ENCODE measurements around the gene FERMT3.
A peak's percentile ranks its signal among the peaks of the same experiment; 100 is the strongest.

FERMT3 gene

DNA sequence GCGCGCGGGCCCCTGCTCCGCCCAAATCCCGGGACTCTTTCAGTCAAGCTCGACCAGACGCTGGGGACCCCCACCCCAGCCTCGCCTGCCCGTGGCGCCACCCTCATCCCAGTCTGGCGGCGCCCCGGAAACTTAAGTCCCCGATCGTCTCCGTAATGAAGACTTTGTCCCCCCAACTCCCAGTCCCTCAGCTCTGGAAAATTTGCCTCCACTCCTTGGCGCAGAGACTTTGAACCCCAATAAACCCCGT lies 45.2 kb downstream of the FERMT3 start:
- H3K36me3 ChIP-seq (ENCODE audit: control insufficient read depth, low read length) = peaks cover 18% of the 10 kb centered on the region
- H3K4me1 ChIP-seq (ENCODE audit: control insufficient read depth, low read length) = peaks cover 42% of the 10 kb centered on the region
- H3K9me3 ChIP-seq (ENCODE audit: control insufficient read depth, insufficient read depth, low read length) = no peaks in the 10 kb centered on the region
- peak overlapping the region; percentile 5; the same call in 1 of the 2 replicates for H3K27ac ChIP-seq (ENCODE audit: low read depth, low read length)
- TF ChIP-seq EZH2phosphoT487 (IDR thresholded peaks at IDR 0.05; ENCODE audit: borderline replicate concordance, low read length) = no peak
- TF ChIP-seq, protein P1, sequence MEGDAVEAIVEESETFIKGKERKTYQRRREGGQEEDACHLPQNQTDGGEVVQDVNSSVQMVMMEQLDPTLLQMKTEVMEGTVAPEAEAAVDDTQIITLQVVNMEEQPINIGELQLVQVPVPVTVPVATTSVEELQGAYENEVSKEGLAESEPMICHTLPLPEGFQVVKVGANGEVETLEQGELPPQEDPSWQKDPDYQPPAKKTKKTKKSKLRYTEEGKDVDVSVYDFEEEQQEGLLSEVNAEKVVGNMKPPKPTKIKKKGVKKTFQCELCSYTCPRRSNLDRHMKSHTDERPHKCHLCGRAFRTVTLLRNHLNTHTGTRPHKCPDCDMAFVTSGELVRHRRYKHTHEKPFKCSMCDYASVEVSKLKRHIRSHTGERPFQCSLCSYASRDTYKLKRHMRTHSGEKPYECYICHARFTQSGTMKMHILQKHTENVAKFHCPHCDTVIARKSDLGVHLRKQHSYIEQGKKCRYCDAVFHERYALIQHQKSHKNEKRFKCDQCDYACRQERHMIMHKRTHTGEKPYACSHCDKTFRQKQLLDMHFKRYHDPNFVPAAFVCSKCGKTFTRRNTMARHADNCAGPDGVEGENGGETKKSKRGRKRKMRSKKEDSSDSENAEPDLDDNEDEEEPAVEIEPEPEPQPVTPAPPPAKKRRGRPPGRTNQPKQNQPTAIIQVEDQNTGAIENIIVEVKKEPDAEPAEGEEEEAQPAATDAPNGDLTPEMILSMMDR (IDR thresholded peaks at IDR 0.05; ENCODE audit: low read depth, low read length, poor library complexity, severe bottlenecking) = no peak
- peaks cover 5% of the 10 kb centered on the region; the same call in 1 of the 2 replicates for H4K20me1 ChIP-seq (ENCODE audit: control insufficient read depth, insufficient read depth, low read depth, low read length)
- peaks cover 16% of the 10 kb centered on the region for H3F3A ChIP-seq (ENCODE audit: control insufficient read depth, insufficient read depth)
- peaks cover 15% of the 10 kb centered on the region for H3K79me2 ChIP-seq (ENCODE audit: control insufficient read depth, low read length)
- H3K4me3 ChIP-seq (ENCODE audit: low read length) = peak overlapping the region; percentile 95
- H3K4me2 ChIP-seq (ENCODE audit: low read length) = peak overlapping the region; percentile 97
- H3K27me3 ChIP-seq (ENCODE audit: control insufficient read depth, low read length) = no peaks in the 10 kb centered on the region
- no peaks in the 10 kb centered on the region for H3K9me2 ChIP-seq (replicated peaks; ENCODE audit: control insufficient read depth, low read length)

DNA sequence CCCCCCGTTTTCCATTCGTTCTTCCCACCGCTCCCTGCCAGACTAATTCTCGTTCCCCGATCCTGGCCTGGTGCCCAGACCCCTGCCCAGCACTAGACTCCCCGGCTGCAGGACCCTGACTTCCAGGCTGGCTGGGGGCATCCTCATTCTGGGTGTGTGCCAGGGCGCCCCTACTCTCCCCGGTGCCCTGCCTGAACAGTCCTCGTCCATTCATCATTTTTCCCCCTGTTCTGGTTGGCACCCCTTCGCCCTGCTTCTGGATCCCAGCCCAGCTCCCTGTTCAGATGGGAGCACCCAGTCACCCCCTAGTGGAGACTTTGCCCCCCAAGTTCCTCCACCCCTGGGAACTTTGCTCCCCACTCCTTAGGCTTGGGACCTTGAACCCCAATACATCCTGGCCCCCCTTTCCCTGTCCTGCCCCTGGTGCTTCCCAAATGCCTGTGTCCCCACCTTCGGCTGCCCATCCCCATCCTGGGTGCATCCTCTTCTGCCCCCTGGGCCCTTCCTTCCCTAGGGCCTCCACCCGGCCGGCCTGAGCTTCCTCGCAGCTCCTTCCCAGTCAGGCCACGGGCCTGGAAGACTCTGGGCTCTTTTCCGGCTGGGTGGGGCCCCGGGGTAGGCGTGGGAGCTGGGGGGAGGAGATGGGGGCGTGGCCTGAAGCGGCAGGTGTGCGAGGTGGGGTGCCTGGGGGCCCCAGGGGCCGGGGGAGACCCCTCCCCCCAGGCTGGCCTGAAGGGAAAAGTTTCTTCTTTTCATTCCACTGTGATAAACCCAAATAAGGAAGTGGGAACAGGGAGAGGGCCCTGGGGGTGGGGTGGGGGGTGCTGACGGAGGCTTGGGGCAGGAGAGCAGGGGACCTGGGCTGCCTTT lies 45.7 kb downstream of the FERMT3 start:
- H3K79me2 ChIP-seq (ENCODE audit: control insufficient read depth, low read length) = peaks cover 15% of the 10 kb centered on the region
- H3K9me2 ChIP-seq (replicated peaks; ENCODE audit: control insufficient read depth, low read length) = no peaks in the 10 kb centered on the region
- H3K27ac ChIP-seq (ENCODE audit: low read depth, low read length) = peak overlapping the region; percentile 5; the same call in 1 of the 2 replicates
- H3K27me3 ChIP-seq (ENCODE audit: control insufficient read depth, low read length) = no peaks in the 10 kb centered on the region
- H4K20me1 ChIP-seq (ENCODE audit: control insufficient read depth, insufficient read depth, low read depth, low read length) = peaks cover 5% of the 10 kb centered on the region; the same call in 1 of the 2 replicates
- peak overlapping the region; percentile 95 for H3K4me3 ChIP-seq (ENCODE audit: low read length)
- no peak for TF ChIP-seq EZH2phosphoT487 (IDR thresholded peaks at IDR 0.05; ENCODE audit: borderline replicate concordance, low read length)
- TF ChIP-seq, protein P1 (IDR thresholded peaks at IDR 0.05; ENCODE audit: low read depth, low read length, poor library complexity, severe bottlenecking) = peak; percentile 76
- peak overlapping the region; percentile 97 for H3K4me2 ChIP-seq (ENCODE audit: low read length)
- H3K4me1 ChIP-seq (ENCODE audit: control insufficient read depth, low read length) = peaks cover 38% of the 10 kb centered on the region
- peaks cover 19% of the 10 kb centered on the region for H3K36me3 ChIP-seq (ENCODE audit: control insufficient read depth, low read length)
- no peaks in the 10 kb centered on the region for H3K9me3 ChIP-seq (ENCODE audit: control insufficient read depth, insufficient read depth, low read length)
- peaks cover 16% of the 10 kb centered on the region for H3F3A ChIP-seq (ENCODE audit: control insufficient read depth, insufficient read depth)

DNA sequence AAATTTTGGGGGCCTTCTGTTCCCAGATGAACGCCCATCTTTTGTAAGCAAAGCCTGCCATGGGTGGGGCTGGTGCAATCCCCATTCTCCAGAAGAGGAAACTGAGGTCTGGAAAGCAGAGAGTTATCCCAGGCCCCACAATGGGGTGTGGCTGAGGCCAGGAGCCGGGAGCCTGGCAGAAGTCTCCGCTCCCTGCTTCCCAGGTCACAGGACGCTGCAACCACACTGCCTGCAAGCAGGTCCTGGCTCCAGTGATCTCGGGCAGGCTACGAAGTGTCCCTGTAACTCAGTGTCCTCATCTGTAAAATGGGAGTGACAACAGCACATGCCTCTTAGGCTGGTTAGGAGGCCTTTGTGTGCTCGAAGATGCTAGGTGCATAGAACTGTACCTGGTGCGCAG lies 46.5 kb downstream of the FERMT3 start:
- Histone ChIP-seq H3K27me3 (ENCODE audit: control insufficient read depth, low read length) (no peaks in the 10 kb centered on the region), H3F3A (ENCODE audit: control insufficient read depth, insufficient read depth) (peaks cover 9% of the 10 kb centered on the region), H3K9me2 (replicated peaks; ENCODE audit: control insufficient read depth, low read length) (no peaks in the 10 kb centered on the region), H3K4me2 (ENCODE audit: low read length) (peak overlapping the region; percentile 97; the same call in 1 of the 2 replicates), H4K20me1 (ENCODE audit: control insufficient read depth, insufficient read depth, low read depth, low read length) (peaks cover 5% of the 10 kb centered on the region; the same call in 1 of the 2 replicates), H3K4me3 (ENCODE audit: low read length) (no peak overlapping the region; the same call in 1 of the 2 replicates), H3K4me1 (ENCODE audit: control insufficient read depth, low read length) (peaks cover 30% of the 10 kb centered on the region), H3K36me3 (ENCODE audit: control insufficient read depth, low read length) (peaks cover 19% of the 10 kb centered on the region), H3K27ac (ENCODE audit: low read depth, low read length) (no peak overlapping the region), H3K9me3 (ENCODE audit: control insufficient read depth, insufficient read depth, low read length) (no peaks in the 10 kb centered on the region), H3K79me2 (ENCODE audit: control insufficient read depth, low read length) (peaks cover 15% of the 10 kb centered on the region)
- TF ChIP-seq, protein P1 (IDR thresholded peaks at IDR 0.05; ENCODE audit: low read depth, low read length, poor library complexity, severe bottlenecking) = no peak
- no peak for TF ChIP-seq EZH2phosphoT487 (IDR thresholded peaks at IDR 0.05; ENCODE audit: borderline replicate concordance, low read length)
